Esophagus squamous epithelium (tissue), 5 donors: ENCODE measurements around the gene ST8SIA6. TPM values are rescaled to one million over a fixed set of nuclear protein-coding genes. Genes with fewer than 3 reads are reported as not detected.
"Not testable (repeated sequence)": the region's sequence is repeated elsewhere in the genome, so short reads cannot be mapped to it uniquely, and the experiment has no call there.

Source experiments
- DNase-seq: peaks from one replicate; lab custom pipeline; 2025; lab: John Stamatoyannopoulos, UW
- H3K27ac ChIP-seq, 4 donors: fragments of 200-600 bp; sonication (generic); one replicate each; pipeline ENCODE4 v1.5.1; 2016 to 2019; ENCODE audit warnings: mild to moderate bottlenecking in 1 of 4
- H3K27me3 ChIP-seq, 4 donors: fragments of 200-600 bp; sonication (generic); 1 replicate in 3 of 4; 2 replicates in 1 of 4; pipeline versions ENCODE4 v1.5.1 to v1.6.0; 2017 to 2021; ENCODE audit warnings: antibody characterized with exemption in 1 of 4
- H3K36me3 ChIP-seq, 3 donors: fragments of 200-600 bp; sonication (generic); one replicate each; pipeline ENCODE4 v1.5.1; 2016 to 2019
- H3K4me1 ChIP-seq, 3 donors: fragments of 200-600 bp; sonication (generic); one replicate each; pipeline ENCODE4 v1.5.1; 2017 to 2019
- H3K4me3 ChIP-seq, 4 donors: fragments of 200-600 bp; sonication (generic); 1 replicate in 3 of 4; 2 replicates in 1 of 4; pipeline ENCODE4 v1.5.1; 2016 to 2019; ENCODE audit warnings: mild to moderate bottlenecking in 2 of 4, moderate library complexity in 1 of 4
- H3K9me3 ChIP-seq, 3 donors: fragments of 200-600 bp; sonication (generic); one replicate each; pipeline ENCODE4 v1.5.1; 2016 to 2019
- POLR2A ChIP-seq, 4 donors: fragments of 450-650 bp; IDR thresholded peaks; one replicate each; pipeline ENCODE4 v1.6.1; 2017; ENCODE audit warnings: antibody characterized with exemption in 4 of 4, mild to moderate bottlenecking in 4 of 4, moderate library complexity in 3 of 4
- WGBS, 2 donors: methylation state at CpG; one replicate each; pipeline ENCODE4 v1.1.5; 2018; 5-methylcytosine and 5-hydroxymethylcytosine counted together
- intact Hi-C: fragments of 100-400 bp; cut with DNase I; formaldehyde crosslinking; loops from one replicate; pipeline ENCODE4 v1.15.0; 2022
- total RNA-seq, 4 donors: library from RNA; depleted of rRNA; stranded (reverse); fragments of >200 nt; gene quantifications; one replicate each; pipeline ENCODE4 v1.1.0, GENCODE V29; 2016
- TF ChIP-seq, protein P1 (sequence below), 6 experiments: fragments of 450-650 bp in 4 of 6; fragments of 200-600 bp in 2 of 6; sonication (generic) in 2 of 6; IDR thresholded peaks; one replicate each; pipeline ENCODE4 v1.5.1; 2016 to 2019; ENCODE audit warnings: antibody characterized with exemption in 6 of 6, mild to moderate bottlenecking in 4 of 6, moderate library complexity in 4 of 6
- donor health status: DM: yes; HTN: yes; CAD: no.

ST8SIA6 gene
- total RNA-seq, 4 donors from 2014 or later = 0.53 to 2.3 (median 1.2) TPM

- TF ChIP-seq, protein P1, sequence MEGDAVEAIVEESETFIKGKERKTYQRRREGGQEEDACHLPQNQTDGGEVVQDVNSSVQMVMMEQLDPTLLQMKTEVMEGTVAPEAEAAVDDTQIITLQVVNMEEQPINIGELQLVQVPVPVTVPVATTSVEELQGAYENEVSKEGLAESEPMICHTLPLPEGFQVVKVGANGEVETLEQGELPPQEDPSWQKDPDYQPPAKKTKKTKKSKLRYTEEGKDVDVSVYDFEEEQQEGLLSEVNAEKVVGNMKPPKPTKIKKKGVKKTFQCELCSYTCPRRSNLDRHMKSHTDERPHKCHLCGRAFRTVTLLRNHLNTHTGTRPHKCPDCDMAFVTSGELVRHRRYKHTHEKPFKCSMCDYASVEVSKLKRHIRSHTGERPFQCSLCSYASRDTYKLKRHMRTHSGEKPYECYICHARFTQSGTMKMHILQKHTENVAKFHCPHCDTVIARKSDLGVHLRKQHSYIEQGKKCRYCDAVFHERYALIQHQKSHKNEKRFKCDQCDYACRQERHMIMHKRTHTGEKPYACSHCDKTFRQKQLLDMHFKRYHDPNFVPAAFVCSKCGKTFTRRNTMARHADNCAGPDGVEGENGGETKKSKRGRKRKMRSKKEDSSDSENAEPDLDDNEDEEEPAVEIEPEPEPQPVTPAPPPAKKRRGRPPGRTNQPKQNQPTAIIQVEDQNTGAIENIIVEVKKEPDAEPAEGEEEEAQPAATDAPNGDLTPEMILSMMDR (IDR thresholded peaks at IDR 0.05) = no peak
- no peak for TF ChIP-seq POLR2A (IDR thresholded peaks at IDR 0.05)
- Histone ChIP-seq H3K27ac (no peak overlapping the region), H3K36me3 (no peaks in the 10 kb centered on the region), H3K4me1 (no peaks in the 10 kb centered on the region), H3K27me3 (no peaks in the 10 kb centered on the region), H3K4me3 (no peak overlapping the region), H3K9me3 (no peaks in the 10 kb centered on the region)
- 70 to 72% methylated on average over 2 of the region's 2 CpGs for WGBS, 2 donors
- no peak for DNase-seq
- intact Hi-C loops = no loop called here
These were observed 123.9 kb downstream of the ST8SIA6 start for GRCh38 chr10:17330501-17330900.

DNA sequence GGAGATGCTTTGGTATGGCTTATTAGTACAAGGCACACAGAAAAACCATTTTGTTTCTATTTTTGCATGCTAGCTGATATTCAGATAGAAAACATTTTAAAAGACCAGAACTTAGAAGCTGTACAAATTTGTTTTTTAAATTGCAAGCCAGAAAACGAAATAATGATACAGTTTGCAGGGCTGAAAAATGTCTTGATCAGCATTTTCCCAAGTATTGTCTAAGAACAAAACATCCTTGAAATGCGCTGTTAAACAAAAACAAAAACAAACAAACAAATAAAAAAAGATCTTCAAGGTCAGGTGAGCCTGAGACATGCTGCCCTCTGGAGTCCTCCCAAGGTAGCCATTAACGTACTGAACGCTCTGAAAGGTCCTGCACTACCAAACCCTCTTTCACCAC is 128.0 kb downstream of the ST8SIA6 start:
- no peaks in the 10 kb centered on the region for H3K36me3 ChIP-seq
- H3K27ac ChIP-seq = no peak overlapping the region
- H3K4me3 ChIP-seq = no peak overlapping the region
- H3K4me1 ChIP-seq = no peaks in the 10 kb centered on the region
- DNase-seq = no peak
- intact Hi-C loops = no loop called here
- no peaks in the 10 kb centered on the region for H3K27me3 ChIP-seq
- WGBS, 2 donors = 78 to 87% methylated on average over 4 of the region's 4 CpGs
- TF ChIP-seq POLR2A (IDR thresholded peaks at IDR 0.05) = no peak
- TF ChIP-seq, protein P1 (IDR thresholded peaks at IDR 0.05) = no peak
- H3K9me3 ChIP-seq = no peaks in the 10 kb centered on the region

- intact Hi-C loops, H3K4me1 ChIP-seq, DNase-seq, H3K27ac ChIP-seq, H3K4me3 ChIP-seq, H3K36me3 ChIP-seq, H3K27me3 ChIP-seq, H3K9me3 ChIP-seq: not testable (repeated sequence)
- 73 to 89% methylated on average over 3 of the region's 3 CpGs for WGBS, 2 donors
These were observed 132.4 kb downstream of the ST8SIA6 start for GRCh38 chr10:17321957-17322356.

GRCh38 chr10:17316488-17317170 is 137.8 kb downstream of the ST8SIA6 start:
- no peak for TF ChIP-seq POLR2A (IDR thresholded peaks at IDR 0.05)
- H3K9me3 ChIP-seq = no peaks in the 10 kb centered on the region
- 65 to 84% methylated on average over 1 of the region's 1 CpG for WGBS, 2 donors
- DNase-seq = no peak
- peaks cover 0 to 3% (median 0%) of the 10 kb centered on the region in 4 donors for H3K27me3 ChIP-seq
- intact Hi-C loops = no loop called here
- H3K4me1 ChIP-seq = no peaks in the 10 kb centered on the region
- H3K4me3 ChIP-seq = no peak overlapping the region
- H3K27ac ChIP-seq = no peak overlapping the region
- no peaks in the 10 kb centered on the region for H3K36me3 ChIP-seq

DNA sequence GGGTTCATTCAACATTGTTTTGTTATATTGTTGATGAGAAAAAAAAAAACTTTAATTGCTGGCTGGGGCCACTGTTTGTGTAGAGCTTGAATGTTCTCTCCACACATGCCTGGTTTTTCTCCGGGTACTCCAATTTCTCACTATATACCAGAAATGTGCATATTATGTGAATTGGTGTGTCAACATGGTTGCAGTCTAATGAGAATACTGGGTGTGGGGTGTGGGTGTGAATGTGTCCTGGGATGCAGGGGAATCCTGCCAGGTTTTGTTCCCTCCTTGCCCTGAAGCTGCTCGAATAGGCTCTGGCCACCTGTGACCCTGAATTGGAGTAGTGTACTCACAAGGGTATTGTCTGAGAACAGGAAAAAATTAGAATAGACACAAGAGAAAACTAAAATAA is 145.0 kb downstream of the ST8SIA6 start:
- Histone ChIP-seq H3K9me3 (no peaks in the 10 kb centered on the region), H3K27ac (no peak overlapping the region), H3K4me1 (no peaks in the 10 kb centered on the region), H3K36me3 (no peaks in the 10 kb centered on the region), H3K4me3 (no peak overlapping the region), H3K27me3 (peaks cover 0 to 3% (median 0%) of the 10 kb centered on the region in 4 donors)
- no peak for DNase-seq
- intact Hi-C loops = no loop called here
- WGBS, 2 donors = 48 to 57% methylated on average over 2 of the region's 2 CpGs
- TF ChIP-seq, protein P1 (IDR thresholded peaks at IDR 0.05) = no peak
- TF ChIP-seq POLR2A (IDR thresholded peaks at IDR 0.05) = no peak

DNA sequence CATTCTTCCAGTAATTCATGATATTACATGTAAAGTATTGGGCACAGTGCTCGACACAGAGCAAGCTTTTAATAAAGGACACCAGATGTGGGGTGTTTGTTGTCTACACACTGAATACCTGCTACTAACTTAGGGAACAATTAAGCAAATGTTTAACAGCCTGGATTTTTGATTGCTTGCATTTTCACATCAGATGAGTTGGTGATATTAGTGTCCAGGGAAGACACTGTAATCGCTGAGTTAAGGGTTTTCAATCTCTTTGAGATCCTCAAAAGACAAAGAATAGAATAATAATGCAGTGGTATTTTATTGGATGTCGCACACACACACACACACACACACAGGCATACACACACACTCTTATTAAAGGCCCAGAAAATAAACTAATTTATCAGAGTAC is 147.3 kb downstream of the ST8SIA6 start:
- Histone ChIP-seq H3K27me3 (no peaks in the 10 kb centered on the region), H3K27ac (no peak overlapping the region), H3K4me3 (no peak overlapping the region), H3K36me3 (no peaks in the 10 kb centered on the region), H3K4me1 (no peaks in the 10 kb centered on the region), H3K9me3 (no peaks in the 10 kb centered on the region)
- intact Hi-C loops = no loop called here
- DNase-seq = no peak
- TF ChIP-seq POLR2A (IDR thresholded peaks at IDR 0.05) = no peak
- TF ChIP-seq, protein P1 (IDR thresholded peaks at IDR 0.05) = no peak
- WGBS, 2 donors = 61 to 71% methylated on average over 3 of the region's 3 CpGs
